Naive thymus-derived CD8-positive, alpha-beta T cell (primary cell): ENCODE measurements around the gene C2CD2. TPM values are rescaled to one million over a fixed set of nuclear protein-coding genes. Genes with fewer than 3 reads are reported as not detected.

Source experiments
- ATAC-seq, 2 donors: fragments of 150-1000 bp; cut with Tn5 transposase in 1 of 2; sonication (Bioruptor Pico), chemical (Tn5 transposase) in 1 of 2; 1 replicate in 1 of 2; 2 replicates in 1 of 2; pipeline ENCODE4 v1.10.0; 2021; ENCODE audit warnings: mild to moderate bottlenecking in 2 of 2, moderate library complexity in 2 of 2
- POLR2A ChIA-PET: fragments of 350-600 bp; sonication (Branson Sonifier 250); formaldehyde crosslinking; loops from one replicate; lab custom pipeline; 2021; ENCODE audit warnings: antibody characterized with exemption; lab: Charles Lee
- DNase-seq, 10 donors: peaks; one replicate each; pipeline versions ENCODE4 v3.0.0 to v3.0.0-alpha.2; 2020 to 2022
- H3K27ac Mint-ChIP-seq, 10 donors: one replicate each; pipeline ENCODE4 v1.8.0; 2020 to 2022; ENCODE audit warnings: mild to moderate bottlenecking in 10 of 10, mixed read lengths in 10 of 10, moderate library complexity in 4 of 10, inconsistent platforms in 1 of 10
- H3K27me3 Mint-ChIP-seq, 5 donors: one replicate each; pipeline ENCODE4 v1.8.0; 2021 to 2022; ENCODE audit warnings: mixed read lengths in 5 of 5
- H3K36me3 Mint-ChIP-seq, 3 donors: one replicate each; pipeline ENCODE4 v1.8.0; 2020 to 2022; ENCODE audit warnings: mixed read lengths in 3 of 3, mild to moderate bottlenecking in 2 of 3, inconsistent platforms in 1 of 3
- H3K4me1 Mint-ChIP-seq, 4 donors: one replicate each; pipeline ENCODE4 v1.8.0; 2021 to 2022; ENCODE audit warnings: mixed read lengths in 4 of 4
- H3K4me3 Mint-ChIP-seq, 10 donors: one replicate each; pipeline ENCODE4 v1.8.0; 2020 to 2022; ENCODE audit warnings: mild to moderate bottlenecking in 10 of 10, mixed read lengths in 10 of 10, moderate library complexity in 6 of 10, inconsistent platforms in 1 of 10
- H3K9me3 Mint-ChIP-seq, 9 donors: one replicate each; pipeline ENCODE4 v1.8.0; 2020 to 2022; ENCODE audit warnings: mixed read lengths in 9 of 9, mild to moderate bottlenecking in 3 of 9, inconsistent platforms in 1 of 9, moderate library complexity in 1 of 9
- polyA plus RNA-seq, 3 donors: library from polyadenylated mRNA; unstranded; fragments of 300-500 nt; fragmentation: Illumina TruSeq; gene quantifications; one replicate each; pipeline ENCODE4 v1.2.3, GENCODE V29; 2021
- total RNA-seq, 8 experiments: library from RNA in 2 of 8; stranded (reverse) in 2 of 8; gene quantifications; one replicate each; pipeline ENCODE4 v1.2.3 and lab custom pipeline; 2021 to 2026

Gene C2CD2
- total and polyA plus RNA-seq, 5 experiments from 2014 or later: 2.4 to 14.6 (median 3.7) TPM

GRCh38 chr21:41939391-41939790 is 14.4 kb downstream of the C2CD2 start:
- H3K27me3 Mint-ChIP-seq: peaks cover 0 to under 1% (median 0%) of the 10 kb centered on the region in 5 donors
- no peaks in the 10 kb centered on the region for H3K9me3 Mint-ChIP-seq
- POLR2A ChIA-PET: no interaction called here

GRCh38 chr21:41933313-41934079 is 20.3 kb downstream of the C2CD2 start:
- Mint-ChIP-seq H3K4me1 (peaks cover 6 to 36% (median 14%) of the 10 kb centered on the region in 4 donors), H3K4me3 (peak overlapping the region in 5 of 10 donors; percentile 30 to 76 (median 45)), H3K9me3 (no peaks in the 10 kb centered on the region), H3K27me3 (peaks cover 0 to 9% (median 1%) of the 10 kb centered on the region in 5 donors), H3K27ac (peak overlapping the region in 4 of 10 donors; percentile 16 to 76 (median 28)), H3K36me3 (no peaks in the 10 kb centered on the region)
- POLR2A ChIA-PET: no interaction called here
- DNase-seq (no peak), ATAC-seq (no peak)

More at GRCh38 chr21:41939391-41939790, 14.4 kb downstream of the C2CD2 start:
- Mint-ChIP-seq H3K4me3 (no peak overlapping the region), H3K27ac (peak overlapping the region in 1 of 10 donors; percentile 40), H3K4me1 (no peaks in the 10 kb centered on the region), H3K36me3 (no peaks in the 10 kb centered on the region)
- ATAC-seq (no peak), DNase-seq (no peak)

- DNase-seq (no peak), ATAC-seq (no peak)
- POLR2A ChIA-PET: interaction anchor here (0.6 kb wide), 1 partner anchor 173 kb away, joined by 3 read pairs; no protein-coding TSS in a partner anchor
- H3K4me3 Mint-ChIP-seq: peak overlapping the region in 5 of 10 donors; percentile 4 to 76 (median 45)
- no peaks in the 10 kb centered on the region for H3K36me3 Mint-ChIP-seq
- peak overlapping the region in 4 of 10 donors; percentile 16 to 76 (median 26) for H3K27ac Mint-ChIP-seq
- no peaks in the 10 kb centered on the region for H3K9me3 Mint-ChIP-seq
- peaks cover 6 to 43% (median 17%) of the 10 kb centered on the region in 4 donors for H3K4me1 Mint-ChIP-seq
- peaks cover 0 to 9% (median 1%) of the 10 kb centered on the region in 5 donors for H3K27me3 Mint-ChIP-seq
These were observed 21.1 kb downstream of the C2CD2 start for GRCh38 chr21:41932576-41933312.

- POLR2A ChIA-PET: interaction anchor here (0.6 kb wide), 1 partner anchor 174 kb away, joined by 3 read pairs; no protein-coding TSS in a partner anchor
- H3K4me3 Mint-ChIP-seq: no peak overlapping the region
- H3K27me3 Mint-ChIP-seq: peaks cover 0 to 9% (median 1%) of the 10 kb centered on the region in 5 donors
- DNase-seq (no peak), ATAC-seq (no peak)
- peak overlapping the region in 1 of 10 donors; percentile 31 for H3K27ac Mint-ChIP-seq
- peaks cover 6 to 48% (median 19%) of the 10 kb centered on the region in 4 donors for H3K4me1 Mint-ChIP-seq
- H3K9me3 Mint-ChIP-seq: no peaks in the 10 kb centered on the region
- H3K36me3 Mint-ChIP-seq: no peaks in the 10 kb centered on the region
These were observed 21.6 kb downstream of the C2CD2 start for GRCh38 chr21:41932191-41932575.

- ATAC-seq (no peak), DNase-seq (no peak)
- POLR2A ChIA-PET: no interaction called here
- Mint-ChIP-seq H3K9me3 (no peaks in the 10 kb centered on the region), H3K36me3 (no peaks in the 10 kb centered on the region), H3K27ac (peak overlapping the region in 2 of 10 donors; percentile 17 to 48), H3K27me3 (peaks cover 0 to 9% (median 1%) of the 10 kb centered on the region in 5 donors), H3K4me1 (peaks cover 6 to 59% (median 27%) of the 10 kb centered on the region in 4 donors), H3K4me3 (no peak overlapping the region)
These were observed 22.8 kb downstream of the C2CD2 start for GRCh38 chr21:41931041-41931451.

- POLR2A ChIA-PET: interaction anchor here (0.7 to 5.8 kb wide), 3 partner anchors 50 to 133 kb away, joined by 3 to 49 read pairs (median 5); partner anchors contain the start of gene PRDM15
- Mint-ChIP-seq H3K4me1 (peaks cover 11 to 76% (median 44%) of the 10 kb centered on the region in 4 donors), H3K36me3 (no peaks in the 10 kb centered on the region), H3K9me3 (no peaks in the 10 kb centered on the region), H3K27me3 (peaks cover 0 to 9% (median 0%) of the 10 kb centered on the region in 5 donors), H3K4me3 (no peak overlapping the region), H3K27ac (peak overlapping the region in 1 of 10 donors; percentile 40)
- no peak for DNase-seq
- no peak for ATAC-seq
These were observed 24.6 kb downstream of the C2CD2 start for GRCh38 chr21:41929248-41929647.

GRCh38 chr21:41928621-41929220 is 25.1 kb downstream of the C2CD2 start:
- peak overlapping the region in 6 of 10 donors; percentile 32 to 100 (median 62) for H3K27ac Mint-ChIP-seq
- H3K4me3 Mint-ChIP-seq: peak overlapping the region in 3 of 10 donors; percentile 7 to 60 (median 24)
- peaks cover 17 to 81% (median 49%) of the 10 kb centered on the region in 4 donors for H3K4me1 Mint-ChIP-seq
- peaks cover 0 to 9% (median 0%) of the 10 kb centered on the region in 5 donors for H3K27me3 Mint-ChIP-seq
- H3K9me3 Mint-ChIP-seq: no peaks in the 10 kb centered on the region
- POLR2A ChIA-PET: interaction anchor here (0.7 to 5.8 kb wide), 5 partner anchors 17 to 134 kb away, joined by 3 to 49 read pairs (median 5); partner anchors contain the start of gene PRDM15
- no peak for DNase-seq
- H3K36me3 Mint-ChIP-seq: no peaks in the 10 kb centered on the region
- no peak for ATAC-seq

- peak overlapping the region in 9 of 10 donors; percentile 2 to 96 (median 41) for H3K4me3 Mint-ChIP-seq
- POLR2A ChIA-PET: interaction anchor here (0.9 to 5.8 kb wide), 5 partner anchors 16 to 136 kb away, joined by 3 to 49 read pairs (median 8); partner anchors contain the start of gene PRDM15
These were observed 25.9 kb downstream of the C2CD2 start for GRCh38 chr21:41927727-41928409.

GRCh38 chr21:41926807-41927171 is 27.0 kb downstream of the C2CD2 start:
- Mint-ChIP-seq H3K27me3 (peaks cover 0 to 2% (median 0%) of the 10 kb centered on the region in 5 donors), H3K4me3 (peak overlapping the region; percentile 89 to 96 (median 95)), H3K27ac (peak overlapping the region; percentile 96 to 100 (median 99)), H3K9me3 (no peaks in the 10 kb centered on the region), H3K36me3 (no peaks in the 10 kb centered on the region), H3K4me1 (peaks cover 20 to 82% (median 45%) of the 10 kb centered on the region in 4 donors)
- POLR2A ChIA-PET: interaction anchor here (1.0 to 5.8 kb wide), 6 partner anchors 31 to 557 kb away, joined by 3 to 49 read pairs (median 7); partner anchors contain the start of genes PRDM15 and ZBTB21
- peak; percentile 39 to 43 for ATAC-seq
- DNase-seq: no peak

More at GRCh38 chr21:41927727-41928409, 25.9 kb downstream of the C2CD2 start:
- Mint-ChIP-seq H3K36me3 (no peaks in the 10 kb centered on the region), H3K4me1 (peaks cover 21 to 81% (median 50%) of the 10 kb centered on the region in 4 donors), H3K27me3 (peaks cover 0 to 4% (median 0%) of the 10 kb centered on the region in 5 donors), H3K27ac (peak overlapping the region; percentile 3 to 100 (median 99)), H3K9me3 (no peaks in the 10 kb centered on the region)
- DNase-seq: peak in 6 of 10 donors; percentile 19 to 43 (median 32)
- peak in 1 of 2 donors; percentile 50 for ATAC-seq

- Mint-ChIP-seq H3K27me3 (peaks cover 0 to 2% (median 0%) of the 10 kb centered on the region in 5 donors), H3K4me1 (peaks cover 20 to 86% (median 45%) of the 10 kb centered on the region in 4 donors), H3K36me3 (no peaks in the 10 kb centered on the region), H3K9me3 (no peaks in the 10 kb centered on the region), H3K27ac (peak overlapping the region; percentile 96 to 100 (median 99)), H3K4me3 (peak overlapping the region; percentile 89 to 96 (median 95))
- ATAC-seq: peak; percentile 88 to 95
- POLR2A ChIA-PET: interaction anchor here (1.0 to 5.8 kb wide), 7 partner anchors 31 to 556 kb away, joined by 3 to 49 read pairs (median 4); partner anchors contain the start of genes PRDM15 and ZBTB21
- DNase-seq: peak in 6 of 10 donors; percentile 27 to 71 (median 49)
These were observed 27.6 kb downstream of the C2CD2 start for GRCh38 chr21:41926117-41926806.
